GM18499 (cell line): Measurements from ENCODE around the gene GNG3.
A peak's percentile ranks its signal among the peaks of the same experiment; 100 is the strongest.
"Not testable (repeated sequence)": the region's sequence is repeated elsewhere in the genome, so short reads cannot be mapped to it uniquely, and the experiment has no call there.

Experiments used
- ATAC-seq: cut with Tn5 transposase; IDR thresholded peaks from one replicate; pipeline ENCODE4 v1.9.1; 2021; ENCODE audit warnings: moderate number of reproducible peaks; ENCODE audit not compliant: insufficient read depth, unreplicated experiment

Gene GNG3

DNA sequence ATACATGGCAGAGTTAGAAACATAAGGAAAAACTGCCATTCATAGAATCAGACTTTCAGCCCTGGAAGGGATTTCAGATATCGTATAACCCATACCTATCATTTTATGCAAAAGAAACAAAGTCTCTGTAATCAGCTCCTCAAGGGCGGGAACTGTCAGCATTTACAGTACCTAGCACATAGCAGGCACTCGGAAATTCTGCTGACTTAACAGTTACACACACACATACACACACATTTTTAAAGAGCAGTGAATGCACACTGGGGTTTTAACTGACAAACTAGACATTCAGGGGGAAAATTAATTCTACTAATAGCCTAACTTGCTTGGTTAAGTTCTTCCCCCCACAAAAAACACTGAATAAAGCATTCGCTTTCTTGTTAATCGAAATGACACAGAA, 8.7 kb downstream of the GNG3 start:
- no peak for ATAC-seq

GRCh38 chr11:62716816-62717215, 9.3 kb downstream of the GNG3 start:
- no peak for ATAC-seq

DNA sequence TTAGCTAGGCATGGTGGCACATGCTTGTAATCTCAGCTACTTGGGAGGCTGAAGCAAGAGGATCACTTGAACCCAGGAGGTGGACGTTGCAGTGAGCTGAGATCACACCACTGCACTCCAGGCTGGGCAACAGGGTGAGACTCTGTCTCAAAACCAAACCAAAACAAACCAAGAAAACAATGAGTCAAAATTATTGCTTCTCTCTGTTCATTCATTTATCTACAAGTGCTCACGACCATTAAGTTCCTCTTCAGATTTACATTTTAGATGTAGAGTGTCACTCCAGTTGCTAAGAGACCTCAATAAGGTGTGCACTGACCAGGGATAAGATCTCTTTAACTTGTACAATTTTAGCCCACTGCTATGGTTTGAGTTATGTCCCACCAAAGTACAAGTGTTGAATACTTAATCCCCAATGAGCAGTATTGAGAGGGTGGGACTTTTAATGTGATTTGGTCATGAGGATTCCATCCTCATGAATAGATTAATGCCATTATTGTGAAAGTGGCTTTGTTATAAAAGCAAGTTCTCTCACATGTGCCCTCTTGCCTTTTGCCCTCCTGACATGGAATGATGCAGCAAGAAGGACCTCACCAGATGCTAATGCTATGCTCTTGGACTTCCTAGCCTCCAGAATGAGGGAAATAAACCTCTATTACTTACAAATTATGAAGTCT, 12.0 kb downstream of the GNG3 start:
- no peak for ATAC-seq

DNA sequence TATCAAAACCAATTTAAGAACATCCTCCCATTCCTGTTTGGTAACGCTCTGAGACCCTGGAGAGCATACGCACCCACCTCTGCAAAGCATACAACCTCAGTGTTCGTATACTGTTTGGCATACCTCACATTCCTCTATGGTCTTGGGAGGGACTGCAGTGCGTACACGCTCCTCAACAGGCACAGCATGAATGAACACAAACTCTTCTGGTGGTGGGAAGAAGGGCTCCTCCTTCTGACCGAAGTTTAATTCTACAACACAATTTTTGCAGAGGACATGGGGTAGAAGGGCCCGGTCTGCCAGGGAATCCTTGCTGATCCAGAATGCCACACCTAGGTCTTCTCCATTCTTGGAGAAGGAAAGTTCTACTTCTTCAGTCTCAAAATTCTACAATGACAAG, 14.5 kb downstream of the GNG3 start:
- ATAC-seq, result no peak

- ATAC-seq, result no peak
Observed at GRCh38 chr11:62724171-62724570, 16.7 kb downstream of the GNG3 start.

DNA sequence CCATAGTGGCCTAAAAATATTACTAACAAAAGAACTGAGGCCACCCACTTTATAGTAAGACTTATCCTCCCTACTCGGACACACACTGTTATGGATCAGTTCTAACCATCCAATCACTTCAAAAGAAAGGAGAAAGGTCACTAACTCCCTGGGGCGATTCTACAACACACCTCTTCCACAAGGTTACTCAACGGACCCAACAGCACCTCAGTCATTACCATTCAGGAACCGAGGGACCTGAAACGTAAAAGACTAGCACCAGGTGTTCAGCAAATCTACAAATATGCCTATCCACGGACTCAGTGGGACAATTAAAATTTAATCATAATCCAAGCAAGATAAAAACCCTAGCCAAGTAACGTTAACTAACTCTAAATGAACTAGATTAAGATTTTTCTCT, 18.2 kb downstream of the GNG3 start:
- ATAC-seq, result no peak

DNA sequence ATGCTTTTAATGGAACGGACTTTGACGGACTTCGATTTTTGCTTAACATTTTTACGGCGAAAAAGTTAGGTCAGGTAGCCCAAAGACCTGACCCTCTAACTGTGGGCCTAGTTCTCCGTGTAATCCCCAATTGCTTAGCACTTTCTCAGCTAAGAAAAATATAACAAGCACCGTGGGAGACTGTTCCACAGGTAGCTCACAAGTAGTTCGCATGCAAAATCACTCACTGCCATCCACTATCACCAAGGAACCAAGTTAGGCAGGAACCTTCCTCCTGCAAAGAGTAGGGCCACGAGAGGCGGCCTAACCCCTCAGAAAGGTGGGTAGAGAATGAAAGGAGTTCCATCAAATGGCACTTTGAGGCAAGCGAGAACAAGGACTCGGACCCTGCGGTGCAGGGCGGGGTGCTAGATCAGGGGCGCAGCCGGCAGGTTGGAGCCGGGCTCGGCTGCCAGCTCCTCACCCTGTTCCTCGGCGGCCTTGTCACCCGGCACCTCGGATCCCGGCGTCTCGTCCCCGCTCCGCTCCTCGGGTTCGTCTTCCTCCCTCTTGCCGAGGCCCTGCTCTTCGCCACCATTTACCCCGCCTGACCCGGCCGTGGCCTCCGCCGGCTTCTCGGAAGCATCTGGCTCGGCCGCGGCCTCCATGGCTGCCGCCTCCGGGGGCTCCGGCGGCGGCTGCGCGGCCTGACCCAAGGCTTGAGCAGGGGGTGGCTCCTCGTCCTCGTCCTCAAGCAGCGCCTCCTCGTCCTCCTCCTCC, 18.9 kb downstream of the GNG3 start:
- no peak for ATAC-seq

DNA sequence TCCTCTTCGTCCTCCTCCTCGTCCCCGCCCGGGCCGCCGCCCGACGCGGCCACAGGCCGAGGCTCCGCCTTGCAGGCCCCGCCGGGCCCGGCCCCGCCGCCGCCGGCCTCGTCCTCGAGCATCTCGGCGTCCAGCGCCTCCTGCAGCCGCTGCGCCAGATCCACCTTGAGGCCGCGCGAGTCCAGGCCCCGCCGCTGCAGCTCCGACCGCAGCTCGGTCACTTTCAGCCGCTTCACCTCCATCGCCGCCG, 19.4 kb downstream of the GNG3 start:
- ATAC-seq, result no peak

GRCh38 chr11:62727165-62727871, 19.8 kb downstream of the GNG3 start, which contains the start of gene HNRNPUL2:
Gene HNRNPUL2 (minus strand): TSS chr11:62727457. CDS start chr11:62727156, 301 bp downstream.
- peak; percentile 49 for ATAC-seq

GRCh38 chr11:62727872-62728170, 20.3 kb downstream of the GNG3 start:
- ATAC-seq, result peak; percentile 38

- no peak for ATAC-seq
Observed at GRCh38 chr11:62728171-62728988, 20.9 kb downstream of the GNG3 start, which contains the start of gene TTC9C. Gene TTC9C (plus strand): TSS chr11:62728486. CDS start chr11:62728849, 363 bp downstream.

DNA sequence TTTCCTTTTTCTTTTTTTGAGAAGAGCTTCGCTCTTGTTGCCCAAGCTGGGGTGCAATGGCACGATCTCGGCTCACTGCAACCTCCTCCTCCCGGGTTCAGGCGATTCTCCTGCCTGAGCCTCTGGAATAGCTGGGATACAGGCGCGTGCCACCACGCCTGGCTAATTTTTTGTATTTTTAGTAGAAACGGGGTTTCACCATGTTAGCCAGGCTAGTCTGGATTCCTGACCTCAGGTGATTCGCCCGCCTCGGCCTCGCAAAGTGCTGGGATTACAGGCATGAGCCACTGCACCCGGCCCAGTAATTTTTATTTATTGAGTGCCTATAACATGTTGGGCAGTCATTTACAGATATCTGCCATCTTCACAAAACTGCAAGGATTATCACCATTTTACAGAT, 22.6 kb downstream of the GNG3 start:
- not testable (repeated sequence) for ATAC-seq

- ATAC-seq, result no peak
Observed at GRCh38 chr11:62732830-62733229, 25.4 kb downstream of the GNG3 start.

DNA sequence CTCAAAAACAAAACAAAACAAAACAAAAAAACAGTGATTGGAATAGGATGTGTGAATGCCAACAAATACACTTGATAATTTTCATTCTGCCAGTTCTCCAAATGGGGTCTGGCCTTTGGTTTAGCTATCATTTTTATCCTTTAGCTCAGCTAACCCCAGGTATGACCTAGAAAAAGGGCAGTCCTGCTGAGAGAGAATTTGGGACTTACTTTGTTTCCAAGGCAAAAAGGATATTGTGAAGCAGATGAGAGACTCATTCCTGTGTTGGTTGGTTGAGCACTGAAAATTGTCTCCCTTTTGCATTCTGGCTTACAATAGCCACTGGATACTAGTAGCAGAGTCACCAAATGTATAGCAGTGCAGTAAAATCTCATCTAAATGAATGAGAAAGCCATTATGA, 29.7 kb downstream of the GNG3 start:
- no peak for ATAC-seq

DNA sequence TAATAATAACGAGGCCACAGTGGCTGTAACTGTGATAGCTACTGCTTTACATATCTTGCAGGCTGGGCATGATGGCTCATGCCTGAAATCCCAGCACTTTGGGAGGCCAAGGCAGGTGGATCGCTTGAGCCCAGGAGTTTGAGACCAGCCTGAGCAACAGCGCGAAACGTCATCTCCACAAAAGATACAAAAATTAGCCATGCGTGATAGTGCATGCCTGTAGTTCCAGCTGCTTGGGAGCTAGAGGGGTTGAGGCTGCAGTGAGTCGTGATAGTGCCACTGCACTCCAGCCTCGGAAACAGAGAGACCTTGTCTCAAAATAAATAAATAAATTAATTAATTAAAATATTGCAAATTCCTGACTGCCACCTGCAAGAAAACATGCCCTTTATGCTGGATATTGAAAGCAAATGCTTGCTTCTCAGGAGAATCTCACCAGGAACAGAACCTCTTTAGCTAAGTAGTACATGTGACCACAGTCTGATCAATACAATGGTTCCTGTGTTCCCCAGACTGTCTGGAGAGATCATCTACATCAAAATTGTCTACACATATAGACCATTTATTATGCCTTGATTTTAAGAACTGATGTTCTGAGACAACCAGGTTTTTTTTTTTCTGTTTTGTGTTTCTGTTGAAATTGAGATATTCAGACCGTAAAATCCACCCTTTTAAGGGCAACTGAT, 40.1 kb downstream of the GNG3 start:
- no peak for ATAC-seq

DNA sequence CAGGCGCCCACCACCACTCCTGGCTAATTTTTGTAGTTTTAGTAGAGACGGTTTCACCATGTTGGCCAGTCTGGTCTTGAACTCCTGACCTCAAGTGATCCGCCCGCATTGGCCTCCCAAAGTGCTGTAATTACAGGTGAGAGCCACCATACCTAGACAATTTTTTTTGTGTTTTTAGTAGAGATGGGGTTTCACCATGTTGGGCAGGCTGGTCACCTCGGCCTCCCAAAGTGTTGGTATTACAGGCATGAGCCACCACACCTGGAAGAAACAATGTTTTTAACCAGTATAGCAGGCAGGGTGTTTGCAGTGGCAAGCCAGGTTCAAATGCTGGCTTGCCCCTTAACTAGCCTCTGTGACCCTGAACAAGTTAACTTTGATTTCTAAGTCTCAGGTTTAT, 42.5 kb downstream of the GNG3 start:
- ATAC-seq, result not testable (repeated sequence)

- ATAC-seq, result no peak
Observed at GRCh38 chr11:62752177-62752785, 44.8 kb downstream of the GNG3 start.

- ATAC-seq, result no peak
Observed at GRCh38 chr11:62752994-62753735, 45.7 kb downstream of the GNG3 start.
